GM23338 (cell line): Measurements from ENCODE around the gene ATF6. TPM values are rescaled to one million over a fixed set of nuclear protein-coding genes. Genes with fewer than 3 reads are reported as not detected.

ENCODE experiments used
- ATAC-seq: fragments of 200-7000 bp; cut with Tn5 transposase; 3 replicates; pipeline ENCODE4 v1.9.1; 2020
- DNase-seq: peaks from one replicate; pipeline ENCODE4 v3.0.0-alpha.2; 2015; ENCODE audit warnings: low spot score
- H2AFZ ChIP-seq: fragments of 200-600 bp; sonication (generic); 2 replicates; pipeline ENCODE4 v1.8.0; 2016; ENCODE audit warnings: antibody characterized with exemption, mild to moderate bottlenecking, moderate library complexity
- H3F3A ChIP-seq: fragments of 200-600 bp; sonication (generic); replicated peaks from 2 replicates; pipeline ENCODE4 v1.8.0; 2017; ENCODE audit warnings: antibody characterized with exemption, mixed run types, low read depth
- H3K27ac ChIP-seq: fragments of 200-600 bp; sonication (generic); 2 replicates; pipeline ENCODE4 v1.6.1; 2016; ENCODE audit warnings: low read depth
- H3K27me3 ChIP-seq: fragments of 200-600 bp; sonication (generic); 2 replicates; pipeline ENCODE4 v1.8.0; 2016; ENCODE audit warnings: mild to moderate bottlenecking, mixed run types, moderate library complexity; ENCODE audit not compliant: insufficient read depth
- H3K36me3 ChIP-seq: fragments of 200-600 bp; sonication (generic); 2 replicates; pipeline ENCODE4 v1.8.0; 2016; ENCODE audit warnings: mild to moderate bottlenecking; ENCODE audit not compliant: insufficient read depth
- H3K4me1 ChIP-seq: fragments of 200-600 bp; sonication (generic); 2 replicates; pipeline ENCODE4 v1.8.0; 2016; ENCODE audit warnings: mild to moderate bottlenecking, moderate library complexity; ENCODE audit not compliant: insufficient read depth
- H3K4me2 ChIP-seq: fragments of 200-600 bp; sonication (generic); 2 replicates; pipeline ENCODE4 v1.7.1; 2017; ENCODE audit warnings: mixed run types
- H3K4me3 ChIP-seq: fragments of 200-600 bp; sonication (generic); 2 replicates; pipeline ENCODE4 v1.6.1; 2016; ENCODE audit warnings: mixed run types
- H3K79me2 ChIP-seq: fragments of 200-600 bp; sonication (generic); replicated peaks from 2 replicates; pipeline ENCODE4 v1.8.0; 2017; ENCODE audit warnings: mild to moderate bottlenecking; ENCODE audit not compliant: insufficient read depth
- H3K9me2 ChIP-seq: fragments of 200-600 bp; sonication (generic); 2 replicates; pipeline ENCODE4 v1.8.0; 2017; ENCODE audit not compliant: insufficient read depth
- H4K20me1 ChIP-seq: fragments of 200-600 bp; sonication (generic); replicated peaks from 2 replicates; pipeline ENCODE4 v1.8.0; 2017; ENCODE audit warnings: mild to moderate bottlenecking; ENCODE audit not compliant: insufficient read depth
- H3K27ac Mint-ChIP-seq: 2 replicates; pipeline ENCODE4 v1.8.0; 2020; ENCODE audit warnings: inconsistent platforms, mild to moderate bottlenecking, moderate library complexity, mixed read lengths
- H3K27me3 Mint-ChIP-seq: 3 replicates; pipeline ENCODE4 v1.8.0; 2022; ENCODE audit warnings: low read depth, mild to moderate bottlenecking, moderate library complexity, mixed read lengths, inconsistent platforms; ENCODE audit not compliant: insufficient read depth, poor library complexity
- H3K36me3 Mint-ChIP-seq: 3 replicates; pipeline ENCODE4 v1.8.0; 2021; ENCODE audit warnings: low read depth, mild to moderate bottlenecking, inconsistent platforms, moderate library complexity, mixed read lengths
- H3K4me1 Mint-ChIP-seq: 3 replicates; pipeline ENCODE4 v1.8.0; 2020; ENCODE audit warnings: mild to moderate bottlenecking, inconsistent platforms, mixed read lengths
- H3K4me3 Mint-ChIP-seq: 3 replicates; pipeline ENCODE4 v1.8.0; 2021; ENCODE audit warnings: moderate library complexity, mild to moderate bottlenecking, inconsistent platforms, mixed read lengths
- H3K9me3 Mint-ChIP-seq: 3 replicates; pipeline ENCODE4 v1.8.0; 2020; ENCODE audit warnings: moderate library complexity, mild to moderate bottlenecking, inconsistent platforms, mixed read lengths
- CREB1 ChIP-seq: fragments of 250-450 bp; sonication (Bioruptor Pico); IDR thresholded peaks from 2 replicates; pipeline ENCODE4 v1.5.0; 2020; ENCODE audit warnings: low read depth, mild to moderate bottlenecking, moderate library complexity
- EZH2 ChIP-seq: fragments of 200-600 bp; sonication (generic); IDR thresholded peaks from one replicate; pipeline ENCODE4 v1.8.0; 2017; ENCODE audit warnings: antibody characterized with exemption, mild to moderate bottlenecking, low read depth; ENCODE audit not compliant: unreplicated experiment
- EZH2phosphoT487 ChIP-seq: fragments of 200-600 bp; sonication (generic); IDR thresholded peaks from one replicate; pipeline ENCODE4 v1.8.1; 2018; ENCODE audit warnings: antibody characterized with exemption; ENCODE audit not compliant: unreplicated experiment
- JUNB ChIP-seq: IDR thresholded peaks from one replicate; pipeline ENCODE4 v1.6.1; 2016; ENCODE audit warnings: antibody characterized with exemption; ENCODE audit not compliant: unreplicated experiment
- NANOG ChIP-seq: IDR thresholded peaks from 2 replicates; pipeline ENCODE4 v1.6.1; 2016; ENCODE audit warnings: antibody characterized with exemption, borderline replicate concordance
- POLR2AphosphoS5 ChIP-seq: IDR thresholded peaks from 2 replicates; pipeline ENCODE4 v1.6.1; 2016; ENCODE audit warnings: antibody characterized with exemption, low read depth
- REST ChIP-seq: IDR thresholded peaks from one replicate; pipeline ENCODE4 v1.6.1; 2018; ENCODE audit warnings: antibody characterized with exemption; ENCODE audit not compliant: unreplicated experiment
- STAT1 ChIP-seq: IDR thresholded peaks from one replicate; pipeline ENCODE4 v1.6.1; 2016; ENCODE audit warnings: antibody characterized with exemption; ENCODE audit not compliant: unreplicated experiment
- ZNF114 ChIP-seq: fragments of 250-450 bp; sonication (Bioruptor Pico); IDR thresholded peaks from 2 replicates; pipeline ENCODE4 v1.5.0; 2020; ENCODE audit warnings: mild to moderate bottlenecking, moderate library complexity
- ZNF331 ChIP-seq: fragments of 250-450 bp; sonication (Bioruptor Pico); IDR thresholded peaks from 2 replicates; pipeline ENCODE4 v1.5.0; 2020; ENCODE audit warnings: low read depth, mild to moderate bottlenecking, moderate library complexity
- ZNF462 ChIP-seq: fragments of 250-450 bp; sonication (Bioruptor Pico); IDR thresholded peaks from 2 replicates; pipeline ENCODE4 v1.5.0; 2020; ENCODE audit warnings: mild to moderate bottlenecking, moderate library complexity
- polyA plus RNA-seq: library from polyadenylated mRNA; unstranded; fragments of >200 nt; fragmentation: Nextera tagmentation; extraction: Ambion mirVana; gene quantifications from 2 replicates; pipeline ENCODE4 v1.2.1, GENCODE V29; 2016
- total RNA-seq: library from RNA; depleted of rRNA; stranded (reverse); fragments of >200 nt; shearing (Covaris generic); gene quantifications from 2 replicates; pipeline ENCODE4 v1.2.3, GENCODE V29; 2014
- TF ChIP-seq, protein P1 (sequence below): IDR thresholded peaks from 2 replicates; pipeline ENCODE4 v1.6.1; 2016; ENCODE audit warnings: antibody characterized with exemption
- TF ChIP-seq, protein P2 (sequence below), 2 experiments: fragments of 200-600 bp in 1 of 2; sonication (generic) in 1 of 2; conservative IDR thresholded peaks; 2 replicates each; pipeline versions ENCODE4 v1.5.1 to v1.6.1; 2016 to 2017; ENCODE audit warnings: antibody characterized with exemption in 2 of 2, low read depth in 2 of 2, mild to moderate bottlenecking in 2 of 2, moderate library complexity in 1 of 2

ATF6 gene
- total and polyA plus RNA-seq, 2 experiments from 2014 or later: 5.0 to 13.5 TPM

- no peaks in the 10 kb centered on the region for H3K9me2 ChIP-seq
- H3K27me3 ChIP-seq: no peaks in the 10 kb centered on the region
- no peak for DNase-seq
- H3K4me2 ChIP-seq: no peak overlapping the region
- no peak overlapping the region for H3K4me3 ChIP-seq
- no peaks in the 10 kb centered on the region for H3K9me3 Mint-ChIP-seq
- H4K20me1 ChIP-seq: 0 out of 2 replicates have a peak, but pooled peaks cover 9% of the 10 kb centered on the region
- TF ChIP-seq REST (no peak), NANOG (no peak), ZNF331 (CRISPR knock-in tag) (no peak), CREB1 (CRISPR knock-in tag) (no peak), EZH2 (no peak), ZNF114 (CRISPR knock-in tag) (no peak), EZH2phosphoT487 (no peak), POLR2AphosphoS5 (no peak), STAT1 (no peak), JUNB (no peak), ZNF462 (CRISPR knock-in tag) (no peak)
- TF ChIP-seq, protein P1, sequence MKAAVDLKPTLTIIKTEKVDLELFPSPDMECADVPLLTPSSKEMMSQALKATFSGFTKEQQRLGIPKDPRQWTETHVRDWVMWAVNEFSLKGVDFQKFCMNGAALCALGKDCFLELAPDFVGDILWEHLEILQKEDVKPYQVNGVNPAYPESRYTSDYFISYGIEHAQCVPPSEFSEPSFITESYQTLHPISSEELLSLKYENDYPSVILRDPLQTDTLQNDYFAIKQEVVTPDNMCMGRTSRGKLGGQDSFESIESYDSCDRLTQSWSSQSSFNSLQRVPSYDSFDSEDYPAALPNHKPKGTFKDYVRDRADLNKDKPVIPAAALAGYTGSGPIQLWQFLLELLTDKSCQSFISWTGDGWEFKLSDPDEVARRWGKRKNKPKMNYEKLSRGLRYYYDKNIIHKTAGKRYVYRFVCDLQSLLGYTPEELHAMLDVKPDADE: no peak
- TF ChIP-seq, protein P2, sequence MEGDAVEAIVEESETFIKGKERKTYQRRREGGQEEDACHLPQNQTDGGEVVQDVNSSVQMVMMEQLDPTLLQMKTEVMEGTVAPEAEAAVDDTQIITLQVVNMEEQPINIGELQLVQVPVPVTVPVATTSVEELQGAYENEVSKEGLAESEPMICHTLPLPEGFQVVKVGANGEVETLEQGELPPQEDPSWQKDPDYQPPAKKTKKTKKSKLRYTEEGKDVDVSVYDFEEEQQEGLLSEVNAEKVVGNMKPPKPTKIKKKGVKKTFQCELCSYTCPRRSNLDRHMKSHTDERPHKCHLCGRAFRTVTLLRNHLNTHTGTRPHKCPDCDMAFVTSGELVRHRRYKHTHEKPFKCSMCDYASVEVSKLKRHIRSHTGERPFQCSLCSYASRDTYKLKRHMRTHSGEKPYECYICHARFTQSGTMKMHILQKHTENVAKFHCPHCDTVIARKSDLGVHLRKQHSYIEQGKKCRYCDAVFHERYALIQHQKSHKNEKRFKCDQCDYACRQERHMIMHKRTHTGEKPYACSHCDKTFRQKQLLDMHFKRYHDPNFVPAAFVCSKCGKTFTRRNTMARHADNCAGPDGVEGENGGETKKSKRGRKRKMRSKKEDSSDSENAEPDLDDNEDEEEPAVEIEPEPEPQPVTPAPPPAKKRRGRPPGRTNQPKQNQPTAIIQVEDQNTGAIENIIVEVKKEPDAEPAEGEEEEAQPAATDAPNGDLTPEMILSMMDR (conservative IDR thresholded peaks at IDR 0.05; ENCODE audit: low read depth in 2 of 2): no peak
- H3K4me3 Mint-ChIP-seq: no peak overlapping the region
- H3K4me1 Mint-ChIP-seq: peaks cover 3% of the 10 kb centered on the region; the same call in 1 of the 3 replicates
- no peaks in the 10 kb centered on the region for H3K36me3 Mint-ChIP-seq
- peaks cover 22% of the 10 kb centered on the region for H3K79me2 ChIP-seq
- no peaks in the 10 kb centered on the region for H3K27me3 Mint-ChIP-seq
- no peaks in the 10 kb centered on the region for H3F3A ChIP-seq
- H3K36me3 ChIP-seq: no peaks in the 10 kb centered on the region
- no peak overlapping the region for H3K27ac ChIP-seq
- H3K27ac Mint-ChIP-seq: no peak overlapping the region
- no peak overlapping the region for H2AFZ ChIP-seq
- H3K4me1 ChIP-seq: no peaks in the 10 kb centered on the region
- ATAC-seq: no peak
Measured at GRCh38 chr1:161772397-161772796, 6.3 kb downstream of the ATF6 start.
